Body of pancreas (tissue), 4 donors: ENCODE results near the gene AK5. TPM values are rescaled to one million over a fixed set of nuclear protein-coding genes. Genes with fewer than 3 reads are reported as not detected.

Experiments
- ATAC-seq: fragments of 150-250 bp; one replicate; pipeline ENCODE4 v1.9.1; 2016
- DNase-seq, 4 donors: peaks; one replicate each; pipeline ENCODE4 v3.0.0-alpha.2; 2019
- H3K27ac ChIP-seq, 4 donors: fragments of 200-600 bp; sonication (generic); 1 replicate in 3 of 4; 2 replicates in 1 of 4; pipeline versions ENCODE4 v1.5.1 to v1.6.1; 2016 to 2019; ENCODE audit warnings: mild to moderate bottlenecking in 1 of 4, mixed read lengths in 1 of 4, moderate library complexity in 1 of 4
- H3K27me3 ChIP-seq, 2 donors: fragments of 200-600 bp; sonication (generic); one replicate each; pipeline ENCODE4 v1.6.0; 2016; ENCODE audit warnings: mild to moderate bottlenecking in 1 of 2
- H3K36me3 ChIP-seq, 2 donors: fragments of 200-600 bp; sonication (generic); replicated peaks in 1 of 2; 2 replicates each; pipeline ENCODE4 v1.5.1; 2016; ENCODE audit warnings: low read depth in 2 of 2; ENCODE audit not compliant: insufficient read depth in 1 of 2
- H3K4me1 ChIP-seq: fragments of 200-600 bp; sonication (generic); one replicate; pipeline ENCODE4 v1.6.0; 2016
- H3K4me3 ChIP-seq, 2 donors: fragments of 200-600 bp; sonication (generic); 1 replicate in 1 of 2; 2 replicates in 1 of 2; pipeline ENCODE4 v1.5.1; 2016 to 2019
- H3K9me3 ChIP-seq, 3 donors: fragments of 200-600 bp; sonication (generic); 1 replicate in 2 of 3; 2 replicates in 1 of 3; pipeline ENCODE4 v1.5.1; 2016
- CTCF ChIP-seq, 7 experiments: fragments of 450-650 bp in 4 of 7; fragments of 200-600 bp in 3 of 7; sonication (generic) in 3 of 7; IDR thresholded peaks; one replicate each; pipeline ENCODE4 v1.5.1; 2016 to 2019; ENCODE audit warnings: antibody characterized with exemption in 7 of 7
- POLR2A ChIP-seq, 3 donors: fragments of 450-650 bp; IDR thresholded peaks; one replicate each; pipeline ENCODE4 v1.6.1; 2016; ENCODE audit warnings: antibody characterized with exemption in 3 of 3, mild to moderate bottlenecking in 2 of 3
- WGBS, 2 donors: methylation state at CpG; one replicate each; pipeline ENCODE4 v1.1.5; 2017; 5-methylcytosine and 5-hydroxymethylcytosine counted together
- intact Hi-C: fragments of 100-400 bp; cut with DNase I; formaldehyde crosslinking; loops from one replicate; pipeline ENCODE4 v1.15.1; 2023
- total RNA-seq, 2 donors: library from RNA; depleted of rRNA; stranded (reverse); fragments of >200 nt; gene quantifications; one replicate each; pipeline ENCODE4 v1.1.0, GENCODE V29; 2016

AK5 gene
- total RNA-seq, 2 donors from 2014 or later, result not detected

GRCh38 chr1:77543822-77544448 lies 262.1 kb downstream of the AK5 start:
- intact Hi-C loops, result no loop called here
- DNase-seq, result no peak
- Histone ChIP-seq H3K27me3 (no peaks in the 10 kb centered on the region), H3K27ac (no peak overlapping the region), H3K4me3 (no peak overlapping the region), H3K4me1 (peaks cover 6% of the 10 kb centered on the region), H3K9me3 (no peaks in the 10 kb centered on the region), H3K36me3 (no peaks in the 10 kb centered on the region)
- TF ChIP-seq POLR2A (IDR thresholded peaks at IDR 0.05) (no peak), CTCF (IDR thresholded peaks at IDR 0.05) (no peak)
- ATAC-seq, result no peak
- WGBS, 2 donors, result 67 to 79% methylated on average over 4 of the region's 4 CpGs

DNA sequence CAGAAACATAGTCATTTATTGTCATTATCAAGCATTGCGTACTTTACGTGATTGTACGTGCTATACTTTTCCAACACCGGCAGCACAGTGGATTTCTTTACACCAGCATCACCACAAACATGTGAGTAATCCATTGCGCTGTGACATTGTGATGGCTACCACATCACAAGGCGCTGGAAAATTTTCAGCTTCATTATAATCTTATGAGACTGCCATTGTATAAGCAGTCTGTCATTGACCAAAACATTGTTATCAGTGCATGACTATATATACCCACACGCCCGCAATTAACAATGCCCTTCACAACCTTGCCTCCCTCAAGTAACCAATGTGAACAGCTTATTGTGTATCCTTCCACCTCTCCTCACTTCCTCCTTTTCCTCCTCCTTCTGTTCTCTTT lies 263.0 kb downstream of the AK5 start:
- Histone ChIP-seq H3K4me3 (no peak overlapping the region), H3K9me3 (no peaks in the 10 kb centered on the region), H3K4me1 (no peaks in the 10 kb centered on the region), H3K27me3 (no peaks in the 10 kb centered on the region), H3K27ac (no peak overlapping the region), H3K36me3 (no peaks in the 10 kb centered on the region)
- intact Hi-C loops, result no loop called here
- ATAC-seq (no peak), DNase-seq (no peak)
- TF ChIP-seq CTCF (IDR thresholded peaks at IDR 0.05) (no peak), POLR2A (IDR thresholded peaks at IDR 0.05) (no peak)
- WGBS, 2 donors, result 89 to 96% methylated on average over 8 of the region's 8 CpGs

GRCh38 chr1:77545970-77546369 lies 264.2 kb downstream of the AK5 start:
- 57 to 82% methylated on average over 5 of the region's 5 CpGs for WGBS, 2 donors

DNA sequence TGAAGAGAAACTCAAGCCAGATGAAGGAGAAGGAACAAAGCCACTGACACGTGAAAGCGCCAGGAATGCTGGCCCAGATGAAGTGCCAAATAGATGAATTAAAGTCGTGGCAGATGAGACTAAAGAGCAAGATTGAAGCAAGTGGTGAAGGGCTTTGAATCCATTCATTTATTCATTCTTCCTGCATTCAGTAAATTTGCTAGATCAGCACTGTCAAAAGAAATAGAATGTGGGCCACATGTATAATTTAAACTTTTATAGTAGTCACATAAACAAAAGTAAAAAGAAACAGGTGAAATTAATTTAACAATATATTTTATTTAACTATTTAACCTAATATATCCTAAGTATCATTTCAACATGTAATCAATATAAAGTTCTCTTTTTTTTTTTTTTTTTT lies 265.1 kb downstream of the AK5 start:
- Histone ChIP-seq H3K4me3 (no peak overlapping the region), H3K4me1 (no peaks in the 10 kb centered on the region), H3K9me3 (no peaks in the 10 kb centered on the region), H3K27ac (no peak overlapping the region), H3K36me3 (no peaks in the 10 kb centered on the region), H3K27me3 (no peaks in the 10 kb centered on the region)
- TF ChIP-seq CTCF (IDR thresholded peaks at IDR 0.05), result no peak
- no peak for TF ChIP-seq POLR2A (IDR thresholded peaks at IDR 0.05)
- ATAC-seq (no peak), DNase-seq (no peak)
- 76 to 79% methylated on average over 3 of the region's 3 CpGs for WGBS, 2 donors
- intact Hi-C loops, result no loop called here

More at GRCh38 chr1:77545970-77546369, 264.2 kb downstream of the AK5 start:
- H3K4me1 ChIP-seq, result no peaks in the 10 kb centered on the region
- no peak for TF ChIP-seq POLR2A (IDR thresholded peaks at IDR 0.05)
- TF ChIP-seq CTCF (IDR thresholded peaks at IDR 0.05), result no peak
- DNase-seq (no peak), ATAC-seq (no peak)
- intact Hi-C loops, result no loop called here
- no peaks in the 10 kb centered on the region for H3K36me3 ChIP-seq
- H3K9me3 ChIP-seq, result no peaks in the 10 kb centered on the region
- H3K27me3 ChIP-seq, result no peaks in the 10 kb centered on the region
- H3K4me3 ChIP-seq, result no peak overlapping the region
- no peak overlapping the region for H3K27ac ChIP-seq

DNA sequence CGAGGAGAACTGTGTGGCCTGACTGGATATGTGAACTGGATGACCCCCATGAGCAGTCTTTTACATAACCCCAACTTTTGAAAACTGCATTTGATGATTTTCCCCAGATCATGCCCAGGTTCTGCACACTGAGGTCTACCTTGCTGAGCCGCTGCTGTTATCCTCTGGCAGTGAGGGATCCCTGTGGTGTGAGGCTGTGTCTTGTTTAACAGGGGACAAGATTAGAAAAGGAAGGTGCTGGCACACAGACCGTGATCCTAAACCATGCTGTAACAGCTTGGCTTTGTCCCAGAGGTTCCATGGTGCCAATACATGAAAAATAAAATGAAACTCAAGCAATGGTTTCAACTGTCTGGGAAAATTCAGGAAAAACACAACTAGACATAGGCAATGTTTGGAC lies 266.5 kb downstream of the AK5 start:
- H3K4me3 ChIP-seq, result no peak overlapping the region
- H3K27me3 ChIP-seq, result no peaks in the 10 kb centered on the region
- WGBS, 2 donors, result 62 to 66% methylated on average over 3 of the region's 3 CpGs
- H3K4me1 ChIP-seq, result no peaks in the 10 kb centered on the region
- TF ChIP-seq POLR2A (IDR thresholded peaks at IDR 0.05) (no peak), CTCF (IDR thresholded peaks at IDR 0.05) (no peak)
- DNase-seq (no peak), ATAC-seq (no peak)
- no peak overlapping the region for H3K27ac ChIP-seq
- intact Hi-C loops, result no loop called here
- no peaks in the 10 kb centered on the region for H3K36me3 ChIP-seq
- no peaks in the 10 kb centered on the region for H3K9me3 ChIP-seq
